GM18517 (cell line): ENCODE results near the gene CALML3.
"Not testable (repeated sequence)": the region's sequence is repeated elsewhere in the genome, so short reads cannot be mapped to it uniquely, and the experiment has no call there.

Source experiments
- ATAC-seq: cut with Tn5 transposase; IDR thresholded peaks from one replicate; pipeline ENCODE4 v1.9.1; 2021; ENCODE audit warnings: mild to moderate bottlenecking, moderate library complexity; ENCODE audit not compliant: unreplicated experiment

CALML3 gene

DNA sequence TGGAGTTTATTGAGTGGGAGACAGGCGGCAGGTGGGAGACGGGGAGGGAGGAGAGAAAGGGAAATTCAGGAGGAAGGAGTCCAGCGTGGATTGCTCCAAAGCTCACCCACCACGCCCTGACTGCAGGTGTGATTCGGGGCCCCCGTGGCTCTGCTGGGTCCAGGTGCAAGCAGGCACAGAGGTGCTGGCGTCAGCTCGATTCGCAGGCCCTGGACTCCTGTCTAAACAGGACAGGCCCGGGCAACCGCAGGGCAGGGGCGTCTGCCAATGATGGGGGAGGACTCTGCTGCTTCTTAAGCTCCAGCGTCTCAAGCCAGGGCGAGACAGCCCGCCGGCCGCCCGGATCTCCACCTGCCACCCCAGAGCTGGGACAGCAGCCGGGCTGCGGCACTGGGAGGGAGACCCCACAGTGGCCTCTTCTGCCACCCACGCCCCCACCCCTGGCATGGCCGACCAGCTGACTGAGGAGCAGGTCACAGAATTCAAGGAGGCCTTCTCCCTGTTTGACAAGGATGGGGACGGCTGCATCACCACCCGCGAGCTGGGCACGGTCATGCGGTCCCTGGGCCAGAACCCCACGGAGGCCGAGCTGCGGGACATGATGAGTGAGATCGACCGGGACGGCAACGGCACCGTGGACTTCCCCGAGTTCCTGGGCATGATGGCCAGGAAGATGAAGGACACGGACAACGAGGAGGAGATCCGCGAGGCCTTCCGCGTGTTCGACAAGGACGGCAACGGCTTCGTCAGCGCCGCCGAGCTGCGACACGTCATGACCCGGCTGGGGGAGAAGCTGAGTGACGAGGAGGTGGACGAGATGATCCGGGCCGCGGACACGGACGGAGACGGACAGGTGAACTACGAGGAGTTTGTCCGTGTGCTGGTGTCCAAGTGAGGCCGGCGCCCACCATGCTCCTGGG, at the start of gene CALML3:
Gene CALML3, plus strand, starts transcription at position 321 of the 920 bp plus-strand sequence. Its CDS starts 125 bp downstream, at position 446.
- ATAC-seq: no peak

DNA sequence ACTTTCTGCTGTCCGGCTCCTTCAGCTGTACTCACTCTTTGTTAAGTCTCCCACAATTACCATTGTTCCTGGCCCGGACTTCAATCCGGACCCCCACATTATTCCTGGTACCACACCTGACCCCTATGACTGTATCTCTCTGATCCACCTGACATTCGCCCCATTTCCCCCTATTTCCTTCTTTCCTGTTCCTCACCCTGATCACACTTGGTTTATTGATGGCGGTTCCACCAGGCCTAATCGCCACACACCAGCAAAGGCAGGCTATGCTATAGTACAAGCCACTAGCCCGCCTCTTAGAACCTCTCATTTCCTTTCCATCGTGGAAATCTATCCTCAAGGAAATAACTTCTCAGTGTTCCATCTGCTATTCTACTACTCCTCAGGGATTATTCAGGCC, 49.7 kb upstream of the CALML3 start:
- ATAC-seq: not testable (repeated sequence)

GRCh38 chr10:5475974-5476807, 48.6 kb upstream of the CALML3 start:
- not testable (repeated sequence) for ATAC-seq

DNA sequence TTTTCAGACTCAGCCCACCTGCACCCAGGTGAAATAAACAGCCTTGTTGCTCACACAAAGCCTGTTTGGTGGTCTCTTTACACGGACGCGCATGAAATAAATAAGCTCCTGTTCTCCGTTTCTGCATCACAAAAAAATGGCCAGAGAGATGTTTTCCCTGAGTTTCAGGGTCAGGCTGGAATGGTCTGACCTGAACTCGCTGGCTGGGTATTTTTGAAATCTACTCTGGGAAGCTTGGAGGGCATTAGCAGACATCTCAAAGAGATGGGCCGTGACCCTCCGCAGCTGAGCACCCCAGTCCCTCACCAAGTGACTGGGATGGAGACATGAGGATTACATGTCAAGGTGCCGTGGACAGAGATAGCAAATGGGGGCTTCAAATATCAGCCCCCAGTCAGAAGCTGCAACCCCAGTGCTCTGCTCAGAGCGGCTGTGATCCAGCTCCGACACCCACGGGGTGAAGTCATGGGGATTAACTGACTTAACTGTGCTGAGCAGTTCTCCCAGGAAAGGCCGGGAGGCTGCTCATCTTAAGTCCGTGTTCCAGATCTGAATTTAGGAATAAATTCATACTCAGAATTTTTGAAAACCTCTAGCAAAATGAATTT, 47.7 kb upstream of the CALML3 start:
- ATAC-seq: no peak

DNA sequence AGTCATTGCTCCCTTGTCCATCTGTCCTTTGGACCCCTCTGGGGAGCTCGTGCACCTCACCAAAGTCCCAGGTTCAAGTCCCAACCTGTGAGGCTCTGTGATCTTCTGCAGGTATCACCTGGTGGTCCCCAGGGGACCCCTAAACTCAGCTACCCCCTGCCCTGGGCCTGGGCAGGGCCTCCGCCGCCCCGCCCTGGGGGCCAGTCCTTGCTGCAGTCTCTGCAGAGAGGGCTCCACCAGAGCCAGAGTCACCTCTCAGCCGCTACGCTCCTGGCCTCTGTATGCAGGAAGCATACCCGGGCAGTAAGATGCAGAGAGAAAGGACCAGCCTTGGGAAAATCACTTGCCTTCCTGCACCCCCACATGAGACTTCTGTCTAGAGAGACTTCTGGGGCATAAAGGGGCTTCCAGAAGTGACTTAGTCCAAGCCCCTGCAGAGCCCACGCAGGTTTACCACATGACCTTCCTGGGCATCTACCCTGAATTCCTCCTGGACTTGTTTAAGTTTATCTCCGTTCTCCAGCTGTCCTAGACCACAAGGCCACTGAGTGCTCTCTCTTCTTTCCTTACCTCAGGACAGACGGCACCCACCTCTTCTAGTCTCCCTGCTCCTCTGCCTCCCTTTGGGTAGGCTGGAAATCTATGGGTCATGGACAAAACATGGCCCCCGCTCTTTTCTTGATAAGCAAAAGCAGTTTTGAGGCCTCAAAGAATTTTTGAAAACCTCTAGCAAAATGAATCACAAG, 46.6 kb upstream of the CALML3 start:
- no peak for ATAC-seq

GRCh38 chr10:5478694-5479305, 46.0 kb upstream of the CALML3 start:
- ATAC-seq: no peak

DNA sequence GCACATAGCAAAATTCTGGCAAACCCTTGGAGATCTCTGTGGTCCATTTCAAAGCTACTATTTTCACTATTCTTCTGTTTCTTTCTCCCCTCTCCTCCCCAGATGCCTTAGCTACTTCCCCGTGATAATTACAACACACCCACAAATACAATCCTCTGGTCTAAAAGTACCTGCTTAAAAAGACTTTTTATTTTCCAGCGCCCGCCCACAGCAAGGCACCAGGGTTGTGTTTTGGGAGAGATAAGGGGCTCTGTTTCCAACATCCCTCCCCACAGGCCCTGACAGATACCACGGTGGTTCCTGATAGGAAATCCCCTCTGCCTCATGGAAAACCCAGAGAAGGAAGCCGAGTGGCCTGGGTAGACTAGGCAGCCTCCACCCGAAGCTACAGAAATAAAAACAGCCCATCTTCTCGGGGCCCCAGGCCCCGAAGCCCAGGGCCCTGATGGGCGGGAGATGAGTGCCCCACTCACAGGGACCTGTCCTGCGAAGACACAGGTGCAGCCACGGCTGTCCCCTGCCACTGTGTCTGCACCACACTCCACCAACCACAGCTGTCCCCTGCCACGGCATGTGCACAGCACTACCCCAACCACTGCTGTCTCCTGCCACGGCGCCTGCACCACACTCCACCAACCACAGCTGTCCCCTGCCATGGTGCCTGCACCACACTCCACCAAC, 45.1 kb upstream of the CALML3 start:
- ATAC-seq: no peak

DNA sequence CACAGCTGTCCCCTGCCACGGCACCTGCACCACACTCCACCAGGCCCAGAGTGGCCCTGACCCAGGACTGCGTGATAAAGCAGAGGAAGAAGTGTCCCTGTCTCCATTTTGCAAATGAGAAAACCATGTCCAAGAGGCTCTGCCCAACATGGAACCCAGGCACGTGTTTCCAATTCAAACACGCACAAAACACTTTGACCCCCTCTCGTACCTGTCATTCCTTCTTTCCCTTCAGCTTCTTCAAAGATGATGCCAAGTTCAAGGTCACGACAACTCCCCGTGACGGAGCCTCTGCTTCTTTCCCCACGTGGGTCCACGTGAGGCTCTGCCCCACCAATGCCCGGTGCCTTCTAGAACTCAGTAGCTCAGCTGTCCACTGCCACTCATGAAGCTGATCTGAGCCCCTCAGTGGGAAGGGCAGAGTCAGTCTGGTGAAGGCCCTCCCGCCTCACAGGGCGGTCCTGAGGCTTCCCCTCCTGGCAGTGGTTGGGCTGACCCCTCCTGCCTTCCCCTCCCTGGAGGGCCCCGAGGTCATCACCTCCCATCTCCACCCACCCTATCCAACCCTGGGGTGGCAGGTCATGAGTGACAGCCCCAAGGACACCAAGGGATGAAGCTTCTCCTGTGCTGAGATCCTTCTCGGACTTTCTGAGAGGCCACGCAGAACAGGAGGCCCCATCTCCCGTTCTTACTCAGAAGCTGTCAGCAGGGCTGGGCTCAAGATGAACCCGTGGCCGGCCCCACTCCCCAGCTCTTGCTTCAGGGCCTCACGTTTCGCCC, 44.4 kb upstream of the CALML3 start:
- ATAC-seq: no peak

DNA sequence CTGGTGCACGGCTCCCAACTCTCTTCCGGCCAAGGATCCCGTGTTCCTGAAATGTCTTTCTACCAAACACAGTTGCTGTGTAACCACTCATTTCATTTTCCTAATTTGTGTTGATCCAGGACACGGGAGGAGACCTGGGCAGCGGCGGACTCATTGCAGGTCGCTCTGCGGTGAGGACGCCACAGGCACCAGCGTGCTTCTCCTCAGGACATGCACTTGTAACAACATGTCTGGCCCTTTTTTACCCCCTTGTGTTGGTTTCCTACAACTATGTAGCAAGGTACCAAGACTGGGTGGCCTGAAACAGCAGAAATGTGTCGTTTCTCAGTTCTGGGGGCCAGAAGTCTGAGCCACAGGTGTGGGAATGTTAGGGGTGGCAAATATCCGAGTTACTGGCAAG, 43.6 kb upstream of the CALML3 start:
- ATAC-seq: no peak

DNA sequence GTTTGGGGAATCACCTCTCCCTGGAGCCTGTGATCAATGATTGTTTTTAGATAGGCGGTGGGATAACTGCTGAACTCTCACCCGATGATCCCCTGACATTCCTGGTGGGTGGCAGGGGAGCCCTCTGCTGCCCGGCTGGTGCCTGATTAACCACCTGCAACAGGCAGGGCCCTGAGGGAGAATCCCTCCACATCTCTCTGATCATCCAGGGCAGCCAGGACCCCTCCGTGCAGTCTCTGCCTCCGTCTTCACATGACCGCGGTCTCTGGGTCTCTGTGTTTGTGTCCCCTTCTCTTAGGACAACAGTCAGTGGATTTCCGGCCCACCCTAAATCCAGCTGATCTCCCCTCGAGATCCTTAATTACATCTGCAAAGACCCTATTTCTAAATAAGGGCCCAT, 42.7 kb upstream of the CALML3 start:
- no peak for ATAC-seq

- ATAC-seq: no peak
Observed at GRCh38 chr10:5484205-5484604, 40.6 kb upstream of the CALML3 start.

DNA sequence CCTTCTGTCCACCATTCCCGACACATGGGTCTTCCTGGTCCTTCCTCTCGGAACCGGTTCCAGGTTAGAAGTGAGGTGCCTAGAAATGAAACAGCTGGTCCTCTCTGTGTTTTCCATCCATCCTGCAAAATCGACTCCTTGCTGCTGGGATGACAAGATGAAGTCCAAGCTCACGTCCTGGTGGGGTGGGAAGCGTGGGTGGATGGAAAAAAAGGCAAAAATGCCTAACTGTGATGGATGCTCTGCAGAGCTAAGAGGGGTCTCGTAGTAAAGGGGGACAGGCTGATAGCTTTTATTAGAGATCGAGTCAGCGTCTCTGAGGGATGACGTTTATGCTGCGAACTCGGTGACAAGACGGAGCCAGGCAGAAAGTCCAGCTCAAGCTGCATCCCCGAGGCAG, 39.5 kb upstream of the CALML3 start:
- no peak for ATAC-seq

GRCh38 chr10:5485948-5486852, 38.6 kb upstream of the CALML3 start:
- ATAC-seq: no peak

- ATAC-seq: no peak
Observed at GRCh38 chr10:5486853-5487235, 37.9 kb upstream of the CALML3 start.

GRCh38 chr10:5488272-5489161, 36.2 kb upstream of the CALML3 start:
- no peak for ATAC-seq

DNA sequence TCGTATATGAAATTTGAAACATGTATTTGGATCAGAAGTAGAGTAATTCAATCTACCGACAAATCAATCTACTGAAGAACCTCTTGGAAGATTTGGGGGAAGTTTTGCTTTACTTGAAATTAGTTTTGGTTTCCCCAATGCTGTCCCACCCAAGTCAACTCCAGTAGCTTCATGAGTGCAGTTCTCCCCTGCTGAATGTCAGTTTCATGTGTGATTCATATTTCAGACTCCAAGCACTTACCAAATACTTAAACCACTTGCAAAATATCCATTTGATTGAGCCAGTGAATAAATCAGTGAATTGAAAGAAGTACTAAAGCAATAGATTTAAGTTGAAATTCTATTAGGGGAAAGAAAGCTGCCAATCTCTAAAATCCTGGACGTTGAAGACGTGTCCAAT, 34.7 kb upstream of the CALML3 start:
- no peak for ATAC-seq
